Thyroid gland (tissue), 4 donors: Measurements from ENCODE around the gene RB1. TPM values are rescaled to one million over a fixed set of nuclear protein-coding genes. Genes with fewer than 3 reads are reported as not detected.

Experiments
- DNase-seq, 2 donors: peaks; one replicate each; pipeline ENCODE4 v3.0.0-alpha.2; 2019
- H3K27ac ChIP-seq, 3 donors: fragments of 200-600 bp; sonication (generic); 1 replicate in 2 of 3; 2 replicates in 1 of 3; pipeline ENCODE4 v1.5.1; 2016 to 2019; ENCODE audit warnings: mild to moderate bottlenecking in 1 of 3, moderate library complexity in 1 of 3
- H3K27me3 ChIP-seq: fragments of 200-600 bp; sonication (generic); one replicate; pipeline ENCODE4 v1.5.1; 2019
- H3K36me3 ChIP-seq, 2 donors: fragments of 200-600 bp; sonication (generic); one replicate each; pipeline ENCODE4 v1.5.1; 2016 to 2019
- H3K4me1 ChIP-seq, 2 donors: fragments of 200-600 bp; sonication (generic); one replicate each; pipeline ENCODE4 v1.5.1; 2017 to 2019
- H3K4me3 ChIP-seq, 3 donors: fragments of 200-600 bp; sonication (generic); replicated peaks in 1 of 3; 1 replicate in 2 of 3; 2 replicates in 1 of 3; pipeline ENCODE4 v1.5.1; 2016; ENCODE audit warnings: mild to moderate bottlenecking in 1 of 3
- H3K9me3 ChIP-seq: fragments of 200-600 bp; sonication (generic); one replicate; pipeline ENCODE4 v1.5.1; 2017
- CTCF ChIP-seq, 6 experiments: fragments of 200-600 bp in 3 of 6; fragments of 450-650 bp in 3 of 6; sonication (generic) in 3 of 6; IDR thresholded peaks; one replicate each; pipeline ENCODE4 v1.5.1; 2016 to 2019; ENCODE audit warnings: antibody characterized with exemption in 6 of 6, mild to moderate bottlenecking in 2 of 6, inconsistent platforms in 1 of 6, moderate library complexity in 1 of 6
- POLR2A ChIP-seq, 2 donors: fragments of 450-650 bp; IDR thresholded peaks; one replicate each; pipeline ENCODE4 v1.6.1; 2017; ENCODE audit warnings: antibody characterized with exemption in 2 of 2, mild to moderate bottlenecking in 2 of 2, moderate library complexity in 1 of 2
- WGBS, 2 donors: methylation state at CpG; one replicate each; pipeline ENCODE4 v1.1.5; 2017; 5-methylcytosine and 5-hydroxymethylcytosine counted together
- intact Hi-C: fragments of 100-400 bp; cut with DNase I; formaldehyde crosslinking; loops from one replicate; pipeline ENCODE4 v1.15.1; 2023
- total RNA-seq, 4 donors: library from RNA; depleted of rRNA; stranded (reverse); fragments of >200 nt; gene quantifications; one replicate each; pipeline ENCODE4 v1.2.3, GENCODE V29; 2016

Gene RB1
- total RNA-seq, 4 donors from 2014 or later, result 38.5 to 62.1 (median 41.8) TPM

DNA sequence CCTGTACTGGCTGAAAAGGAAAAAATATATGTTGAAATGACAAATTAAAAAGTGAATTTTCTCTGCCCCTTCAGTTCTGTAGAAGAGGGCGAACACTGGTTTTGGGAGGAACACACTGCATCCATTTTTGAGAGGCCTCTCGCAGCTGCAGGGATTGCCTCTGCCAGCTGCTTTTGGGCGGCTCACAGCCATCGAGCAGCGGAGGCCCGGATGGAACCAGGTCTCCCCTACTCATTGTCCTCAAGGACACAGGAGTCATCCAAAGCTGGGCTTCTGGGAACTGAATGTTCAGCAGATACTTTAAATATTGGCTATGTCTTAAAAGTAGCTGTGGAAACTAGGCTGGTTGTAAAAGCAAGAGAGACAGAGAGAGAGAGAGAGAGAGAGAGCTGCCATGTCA, 212.2 kb downstream of the RB1 start:
- intact Hi-C loops, result no loop called here
- DNase-seq, result no peak
- H3K36me3 ChIP-seq, result peaks cover 0 to 4% of the 10 kb centered on the region in 2 donors
- TF ChIP-seq CTCF (IDR thresholded peaks at IDR 0.05) (no peak), POLR2A (IDR thresholded peaks at IDR 0.05) (no peak)
- WGBS, 2 donors, result 95 to 97% methylated on average over 6 of the region's 6 CpGs
- H3K27ac ChIP-seq, result no peak overlapping the region
- H3K4me3 ChIP-seq, result no peak overlapping the region
- H3K4me1 ChIP-seq, result no peaks in the 10 kb centered on the region
- H3K27me3 ChIP-seq, result no peaks in the 10 kb centered on the region
- no peaks in the 10 kb centered on the region for H3K9me3 ChIP-seq

GRCh38 chr13:48518083-48518482, 214.5 kb downstream of the RB1 start:
- Histone ChIP-seq H3K27ac (no peak overlapping the region), H3K4me3 (no peak overlapping the region), H3K4me1 (no peaks in the 10 kb centered on the region), H3K36me3 (no peaks in the 10 kb centered on the region), H3K27me3 (no peaks in the 10 kb centered on the region), H3K9me3 (no peaks in the 10 kb centered on the region)
- WGBS, 2 donors, result 91 to 100% methylated on average over 1 of the region's 1 CpG
- no peak for DNase-seq
- intact Hi-C loops, result no loop called here
- TF ChIP-seq CTCF (IDR thresholded peaks at IDR 0.05) (no peak), POLR2A (IDR thresholded peaks at IDR 0.05) (no peak)

- TF ChIP-seq CTCF (IDR thresholded peaks at IDR 0.05) (no peak), POLR2A (IDR thresholded peaks at IDR 0.05) (no peak)
- H3K27ac ChIP-seq, result no peak overlapping the region
- H3K4me1 ChIP-seq, result no peaks in the 10 kb centered on the region
- 94 to 97% methylated on average over 10 of the region's 10 CpGs for WGBS, 2 donors
- no peaks in the 10 kb centered on the region for H3K9me3 ChIP-seq
- intact Hi-C loops, result no loop called here
- H3K4me3 ChIP-seq, result no peak overlapping the region
- H3K27me3 ChIP-seq, result no peaks in the 10 kb centered on the region
- no peak for DNase-seq
- no peaks in the 10 kb centered on the region for H3K36me3 ChIP-seq
Observed at GRCh38 chr13:48526286-48526685, 222.7 kb downstream of the RB1 start.

DNA sequence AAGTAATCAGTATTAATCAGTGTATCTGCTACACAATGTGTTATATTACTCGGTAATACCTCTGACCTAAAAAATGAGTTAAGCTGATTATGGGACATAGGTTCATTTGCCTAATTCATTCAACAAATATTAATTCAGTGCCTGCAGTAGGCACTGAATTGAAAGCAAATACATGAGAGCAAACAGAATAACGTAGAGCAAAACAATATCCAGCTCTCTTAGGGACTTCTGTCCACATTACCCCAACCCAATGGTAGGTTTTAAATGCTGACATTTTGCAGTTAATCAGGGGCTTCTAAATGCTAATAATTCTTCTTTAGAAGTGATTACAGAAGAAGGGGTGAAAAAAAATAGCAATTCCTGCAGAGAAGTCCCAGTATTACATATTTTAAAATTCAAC, 224.4 kb downstream of the RB1 start:
- H3K4me3 ChIP-seq, result no peak overlapping the region

GRCh38 chr13:48528720-48529119, 225.2 kb downstream of the RB1 start:
- H3K27me3 ChIP-seq, result no peaks in the 10 kb centered on the region
- intact Hi-C loops, result no loop called here
- H3K9me3 ChIP-seq, result no peaks in the 10 kb centered on the region
- H3K27ac ChIP-seq, result no peak overlapping the region
- 81 to 82% methylated on average over 3 of the region's 3 CpGs for WGBS, 2 donors
- no peak overlapping the region for H3K4me3 ChIP-seq
- TF ChIP-seq POLR2A (IDR thresholded peaks at IDR 0.05) (no peak), CTCF (IDR thresholded peaks at IDR 0.05) (no peak)
- H3K4me1 ChIP-seq, result peaks cover 4% of the 10 kb centered on the region in 2 donors
- no peaks in the 10 kb centered on the region for H3K36me3 ChIP-seq
- DNase-seq, result no peak

More for the DNA sequence above, 224.4 kb downstream of the RB1 start:
- Histone ChIP-seq H3K36me3 (no peaks in the 10 kb centered on the region), H3K9me3 (no peaks in the 10 kb centered on the region), H3K27me3 (no peaks in the 10 kb centered on the region), H3K4me1 (no peaks in the 10 kb centered on the region), H3K27ac (peak overlapping the region in 1 of 3 donors; percentile 14)
- TF ChIP-seq CTCF (IDR thresholded peaks at IDR 0.05), result no peak
- TF ChIP-seq POLR2A (IDR thresholded peaks at IDR 0.05), result no peak
- DNase-seq, result no peak
- whole genome bisulfite sequencing, 2 donors, result 82 to 84% methylated on average over 2 of the region's 2 CpGs
- intact Hi-C loops, result no loop called here
